CD4-positive, alpha-beta T cell treated with Interleukin-2 at 100 ng/mL for 4 hours (primary cell): ENCODE results near the gene HYAL1.
"Not testable (repeated sequence)": the region's sequence is repeated elsewhere in the genome, so short reads cannot be mapped to it uniquely, and the experiment has no call there.

Source experiments
- DNase-seq: peaks from one replicate; pipeline ENCODE4 v3.0.0-alpha.2; 2020; ENCODE audit warnings: low spot score

Gene HYAL1

GRCh38 chr3:50294089-50294488 is 9.3 kb downstream of the HYAL1 start:
- no peak for DNase-seq

GRCh38 chr3:50293079-50293801 is 10.1 kb downstream of the HYAL1 start:
- no peak for DNase-seq

- peak; percentile 97 for DNase-seq
Measured at GRCh38 chr3:50292159-50293078, 11.0 kb downstream of the HYAL1 start, which contains the start of gene IFRD2. TSS of gene IFRD2 (minus strand) at chr3:50292429. CDS start at chr3:50292274, 155 bp downstream.

- no peak for DNase-seq
Measured at GRCh38 chr3:50290161-50290641, 13.2 kb downstream of the HYAL1 start.

- DNase-seq = no peak
Measured at GRCh38 chr3:50289130-50289529, 14.2 kb downstream of the HYAL1 start.

GRCh38 chr3:50288387-50289007 is 14.9 kb downstream of the HYAL1 start:
- DNase-seq = no peak

GRCh38 chr3:50287262-50287661 is 16.1 kb downstream of the HYAL1 start:
- DNase-seq = no peak

- no peak for DNase-seq
Measured at GRCh38 chr3:50286322-50287227, 16.8 kb downstream of the HYAL1 start.

- not testable (repeated sequence) for DNase-seq
Measured at GRCh38 chr3:50284121-50284520, 19.3 kb downstream of the HYAL1 start.

- DNase-seq = no peak
Measured at GRCh38 chr3:50279255-50280016, 23.9 kb downstream of the HYAL1 start.

GRCh38 chr3:50278880-50279224 is 24.5 kb downstream of the HYAL1 start, which contains the start of gene LSMEM2:
TSS of gene LSMEM2 (plus strand) at chr3:50279087. CDS start at chr3:50279114, 27 bp downstream.
- no peak for DNase-seq

- DNase-seq = no peak
Measured at GRCh38 chr3:50278123-50278879, 25.1 kb downstream of the HYAL1 start.

GRCh38 chr3:50276762-50277101 is 26.6 kb downstream of the HYAL1 start:
- no peak for DNase-seq

- no peak for DNase-seq
Measured at GRCh38 chr3:50275996-50276761, 27.2 kb downstream of the HYAL1 start.

- no peak for DNase-seq
Measured at GRCh38 chr3:50275141-50275995, 28.0 kb downstream of the HYAL1 start.

GRCh38 chr3:50274371-50275104 is 28.8 kb downstream of the HYAL1 start:
- DNase-seq = peak; percentile 67

GRCh38 chr3:50273689-50274065 is 29.7 kb downstream of the HYAL1 start:
- DNase-seq = no peak
